Measurements from ENCODE around the gene COL19A1. TPM values are rescaled to one million over a fixed set of nuclear protein-coding genes. Genes with fewer than 3 reads are reported as not detected.

COL19A1 gene
- polyA plus RNA-seq, 1 donor (not counting 4 experiments of a cell fraction or from before 2014, with no cell fraction given), result not detected

DNA sequence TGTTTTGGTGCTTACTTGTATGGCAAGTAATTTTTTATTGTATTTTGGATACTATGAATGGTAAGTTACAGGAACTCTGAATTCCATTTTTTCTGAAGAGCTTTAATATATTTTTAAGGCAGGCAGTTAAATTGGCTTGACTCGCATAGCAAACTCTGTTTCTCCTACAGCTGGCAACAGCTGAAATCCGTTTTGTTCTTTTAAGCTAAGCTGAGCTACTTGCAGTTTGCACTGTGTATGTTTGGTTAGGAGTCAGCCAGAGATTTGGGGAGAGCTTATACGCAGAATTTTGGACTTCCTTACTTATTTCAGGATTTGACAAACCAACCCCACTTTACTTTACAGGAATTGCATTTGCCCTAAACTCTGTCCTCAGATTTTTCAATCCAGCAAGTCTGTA is 179.1 kb downstream of the COL19A1 start:
- no peak overlapping the region for H3K9ac ChIP-seq (ENCODE audit: control insufficient read depth, extremely low read depth, insufficient read depth, low read length)
- H4K20me1 ChIP-seq (ENCODE audit: control insufficient read depth, extremely low read depth, insufficient read depth, low read length), result no peaks in the 10 kb centered on the region
- H3K27ac ChIP-seq (ENCODE audit: control insufficient read depth, insufficient read depth, low read length), result no peak overlapping the region
- FAIRE-seq, result no peak
- H3K9me1 ChIP-seq (ENCODE audit: control insufficient read depth, extremely low read depth, insufficient read depth, low read length), result no peaks in the 10 kb centered on the region
- H3K9me3 ChIP-seq (ENCODE audit: control insufficient read depth, low read depth, low read length), result no peaks in the 10 kb centered on the region
- no peak for DNase-seq (ENCODE audit: low read depth, low spot score)
- dilution Hi-C loops (cut with MboI; ENCODE audit: extremely low pct_ligation_motif_present, low sequenced_read_pairs), result no loop called here
- H3K79me2 ChIP-seq (ENCODE audit: control insufficient read depth, insufficient read depth, low read length), result no peaks in the 10 kb centered on the region
- no peaks in the 10 kb centered on the region for H3K4me1 ChIP-seq (ENCODE audit: control insufficient read depth, extremely low read depth, insufficient read depth, low read length)
- H3K4me2 ChIP-seq (ENCODE audit: control insufficient read depth, extremely low read depth, insufficient read depth, low read depth, low read length), result no peak overlapping the region
- no peak for TF ChIP-seq EZH2 (IDR thresholded peaks at IDR 0.05; ENCODE audit: low read length)
- TF ChIP-seq, protein P1, sequence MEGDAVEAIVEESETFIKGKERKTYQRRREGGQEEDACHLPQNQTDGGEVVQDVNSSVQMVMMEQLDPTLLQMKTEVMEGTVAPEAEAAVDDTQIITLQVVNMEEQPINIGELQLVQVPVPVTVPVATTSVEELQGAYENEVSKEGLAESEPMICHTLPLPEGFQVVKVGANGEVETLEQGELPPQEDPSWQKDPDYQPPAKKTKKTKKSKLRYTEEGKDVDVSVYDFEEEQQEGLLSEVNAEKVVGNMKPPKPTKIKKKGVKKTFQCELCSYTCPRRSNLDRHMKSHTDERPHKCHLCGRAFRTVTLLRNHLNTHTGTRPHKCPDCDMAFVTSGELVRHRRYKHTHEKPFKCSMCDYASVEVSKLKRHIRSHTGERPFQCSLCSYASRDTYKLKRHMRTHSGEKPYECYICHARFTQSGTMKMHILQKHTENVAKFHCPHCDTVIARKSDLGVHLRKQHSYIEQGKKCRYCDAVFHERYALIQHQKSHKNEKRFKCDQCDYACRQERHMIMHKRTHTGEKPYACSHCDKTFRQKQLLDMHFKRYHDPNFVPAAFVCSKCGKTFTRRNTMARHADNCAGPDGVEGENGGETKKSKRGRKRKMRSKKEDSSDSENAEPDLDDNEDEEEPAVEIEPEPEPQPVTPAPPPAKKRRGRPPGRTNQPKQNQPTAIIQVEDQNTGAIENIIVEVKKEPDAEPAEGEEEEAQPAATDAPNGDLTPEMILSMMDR (optimal IDR thresholded peaks at IDR 0.05 in 1 of 3, IDR thresholded peaks at IDR 0.05 in 1 of 3, conservative IDR thresholded peaks at IDR 0.05 in 1 of 3; ENCODE audit: extremely low read depth in 1 of 3, insufficient read depth in 2 of 3, low read length in 3 of 3), result no peak
- no peaks in the 10 kb centered on the region for H3K36me3 ChIP-seq (ENCODE audit: control insufficient read depth in 2 of 2, extremely low read depth in 1 of 2, insufficient read depth in 2 of 2, low read length in 2 of 2)
- no peak overlapping the region for H3K4me3 ChIP-seq (ENCODE audit: control insufficient read depth in 2 of 3, extremely low read depth in 1 of 3, insufficient read depth in 2 of 3, low read depth in 1 of 3, low read length in 3 of 3)
- no peak overlapping the region for H2AFZ ChIP-seq (ENCODE audit: control insufficient read depth, low read length)
- H3K27me3 ChIP-seq (ENCODE audit: control insufficient read depth, extremely low read depth, insufficient read depth, low read length), result no peaks in the 10 kb centered on the region

DNA sequence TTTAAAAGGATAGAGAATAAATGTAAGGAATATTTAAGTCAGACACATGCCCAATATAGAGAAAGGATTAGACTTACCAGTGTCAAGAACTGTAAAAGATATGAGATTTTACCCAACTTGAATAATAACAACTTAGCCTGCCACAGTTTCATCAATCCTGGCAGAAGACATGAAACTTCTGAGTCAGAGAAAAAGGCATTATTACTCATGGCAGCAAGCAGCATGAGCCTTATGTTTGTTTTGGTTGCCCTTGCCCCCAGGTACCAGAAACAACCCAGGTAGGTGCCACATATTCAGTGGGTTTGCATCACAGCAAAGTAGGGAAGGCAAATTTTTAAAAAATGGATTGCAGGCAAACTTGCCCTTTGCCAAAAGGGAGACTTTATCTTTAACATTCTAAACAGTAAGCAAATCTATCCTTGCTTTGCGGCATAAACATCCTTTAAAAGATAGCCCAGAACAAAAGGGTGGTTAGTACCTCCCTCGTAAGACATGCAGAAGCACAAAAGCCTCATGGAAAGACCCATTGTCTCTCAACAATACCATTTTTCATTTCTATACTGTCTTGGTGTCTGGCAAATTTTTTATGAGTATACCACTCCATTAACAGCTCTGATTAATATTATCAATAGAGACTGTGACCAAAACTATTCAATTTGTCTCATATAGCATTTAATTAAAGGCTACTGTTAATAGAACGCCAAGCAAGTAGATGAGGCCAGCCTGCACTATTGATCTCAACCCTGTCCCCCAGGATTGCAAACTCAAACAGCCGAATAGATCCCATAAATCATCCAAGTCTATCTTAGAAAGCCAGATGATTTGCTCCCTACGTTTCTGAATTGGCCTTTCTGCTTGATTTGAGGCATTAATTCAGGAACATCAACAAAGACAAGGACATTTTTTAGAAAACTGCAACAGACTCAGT is 185.1 kb downstream of the COL19A1 start:
- H3K9ac ChIP-seq (ENCODE audit: control insufficient read depth, extremely low read depth, insufficient read depth, low read length), result no peak overlapping the region
- H3K79me2 ChIP-seq (ENCODE audit: control insufficient read depth, insufficient read depth, low read length), result no peaks in the 10 kb centered on the region
- H3K4me1 ChIP-seq (ENCODE audit: control insufficient read depth, extremely low read depth, insufficient read depth, low read length), result no peaks in the 10 kb centered on the region
- DNase-seq (ENCODE audit: low read depth, low spot score) (no peak), FAIRE-seq (no peak)
- TF ChIP-seq, protein P1 (optimal IDR thresholded peaks at IDR 0.05 in 1 of 3, IDR thresholded peaks at IDR 0.05 in 1 of 3, conservative IDR thresholded peaks at IDR 0.05 in 1 of 3; ENCODE audit: extremely low read depth in 1 of 3, insufficient read depth in 2 of 3, low read length in 3 of 3), result no peak
- no peak for TF ChIP-seq EZH2 (IDR thresholded peaks at IDR 0.05; ENCODE audit: low read length)
- H3K4me3 ChIP-seq (ENCODE audit: control insufficient read depth in 2 of 3, extremely low read depth in 1 of 3, insufficient read depth in 2 of 3, low read depth in 1 of 3, low read length in 3 of 3), result no peak overlapping the region
- H3K27me3 ChIP-seq (ENCODE audit: control insufficient read depth, extremely low read depth, insufficient read depth, low read length), result no peaks in the 10 kb centered on the region
- H3K9me3 ChIP-seq (ENCODE audit: control insufficient read depth, low read depth, low read length), result no peaks in the 10 kb centered on the region
- dilution Hi-C loops (cut with MboI; ENCODE audit: extremely low pct_ligation_motif_present, low sequenced_read_pairs), result no loop called here
- no peaks in the 10 kb centered on the region for H3K9me1 ChIP-seq (ENCODE audit: control insufficient read depth, extremely low read depth, insufficient read depth, low read length)
- H2AFZ ChIP-seq (ENCODE audit: control insufficient read depth, low read length), result no peak overlapping the region
- no peak overlapping the region for H3K4me2 ChIP-seq (ENCODE audit: control insufficient read depth, extremely low read depth, insufficient read depth, low read depth, low read length)
- no peaks in the 10 kb centered on the region for H4K20me1 ChIP-seq (ENCODE audit: control insufficient read depth, extremely low read depth, insufficient read depth, low read length)
- H3K27ac ChIP-seq (ENCODE audit: control insufficient read depth, insufficient read depth, low read length), result no peak overlapping the region
- H3K36me3 ChIP-seq (ENCODE audit: control insufficient read depth in 2 of 2, extremely low read depth in 1 of 2, insufficient read depth in 2 of 2, low read length in 2 of 2), result no peaks in the 10 kb centered on the region

Data from keratinocyte (primary cell).